Measurements from ENCODE around the gene CCT5. TPM values are rescaled to one million over a fixed set of nuclear protein-coding genes. Genes with fewer than 3 reads are reported as not detected.

CCT5 gene
- total RNA-seq, 1 donor = 359 TPM

DNA sequence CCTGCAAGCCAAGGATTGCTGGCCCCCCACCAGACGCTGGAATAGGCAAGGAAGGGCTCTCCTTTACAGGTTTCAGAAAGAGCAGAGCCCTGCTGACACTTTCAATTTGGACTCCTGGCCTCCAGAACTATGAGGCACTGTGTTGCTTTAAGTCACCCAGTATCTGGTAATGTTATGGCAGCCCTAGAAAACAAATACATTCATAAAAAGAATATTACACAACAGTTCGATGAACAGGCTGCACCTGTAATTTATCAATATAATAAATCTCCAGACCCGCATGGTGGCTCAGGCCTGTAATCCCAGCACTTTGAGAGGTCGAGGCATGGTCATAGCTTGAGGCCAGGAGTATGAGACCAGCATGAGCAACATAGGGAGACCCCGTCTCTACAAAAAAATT lies 50.2 kb downstream of the CCT5 start:
- TF ChIP-seq, protein P1, sequence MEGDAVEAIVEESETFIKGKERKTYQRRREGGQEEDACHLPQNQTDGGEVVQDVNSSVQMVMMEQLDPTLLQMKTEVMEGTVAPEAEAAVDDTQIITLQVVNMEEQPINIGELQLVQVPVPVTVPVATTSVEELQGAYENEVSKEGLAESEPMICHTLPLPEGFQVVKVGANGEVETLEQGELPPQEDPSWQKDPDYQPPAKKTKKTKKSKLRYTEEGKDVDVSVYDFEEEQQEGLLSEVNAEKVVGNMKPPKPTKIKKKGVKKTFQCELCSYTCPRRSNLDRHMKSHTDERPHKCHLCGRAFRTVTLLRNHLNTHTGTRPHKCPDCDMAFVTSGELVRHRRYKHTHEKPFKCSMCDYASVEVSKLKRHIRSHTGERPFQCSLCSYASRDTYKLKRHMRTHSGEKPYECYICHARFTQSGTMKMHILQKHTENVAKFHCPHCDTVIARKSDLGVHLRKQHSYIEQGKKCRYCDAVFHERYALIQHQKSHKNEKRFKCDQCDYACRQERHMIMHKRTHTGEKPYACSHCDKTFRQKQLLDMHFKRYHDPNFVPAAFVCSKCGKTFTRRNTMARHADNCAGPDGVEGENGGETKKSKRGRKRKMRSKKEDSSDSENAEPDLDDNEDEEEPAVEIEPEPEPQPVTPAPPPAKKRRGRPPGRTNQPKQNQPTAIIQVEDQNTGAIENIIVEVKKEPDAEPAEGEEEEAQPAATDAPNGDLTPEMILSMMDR (IDR thresholded peaks at IDR 0.05; ENCODE audit: insufficient read depth, low read length) = no peak
- DNase-seq (ENCODE audit: low read depth) = no peak
- H3K4me3 ChIP-seq (ENCODE audit: low read depth, low read length) = no peak overlapping the region

DNA sequence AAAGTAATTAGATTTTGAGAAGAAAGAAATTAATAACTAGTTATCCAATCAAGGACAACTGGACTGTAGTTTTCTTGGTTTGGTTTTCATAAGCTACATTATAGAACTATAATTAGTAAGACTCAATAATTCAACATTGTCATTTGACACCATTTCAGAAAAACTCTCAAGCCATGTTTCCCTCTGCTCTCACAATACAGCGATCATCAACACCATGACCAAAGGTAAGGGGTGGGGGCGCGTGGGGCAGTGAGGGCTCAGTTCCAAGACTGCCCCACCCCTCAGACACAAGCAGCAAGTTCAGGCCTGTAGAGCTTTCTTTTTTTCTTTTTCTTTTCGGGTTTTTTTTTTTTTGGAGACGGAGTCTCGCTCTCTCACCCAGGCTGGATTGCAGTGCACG lies 51.2 kb downstream of the CCT5 start:
- DNase-seq (ENCODE audit: low read depth) = no peak
- H3K4me3 ChIP-seq (ENCODE audit: low read depth, low read length) = no peak overlapping the region
- TF ChIP-seq, protein P1 (IDR thresholded peaks at IDR 0.05; ENCODE audit: insufficient read depth, low read length) = no peak

DNA sequence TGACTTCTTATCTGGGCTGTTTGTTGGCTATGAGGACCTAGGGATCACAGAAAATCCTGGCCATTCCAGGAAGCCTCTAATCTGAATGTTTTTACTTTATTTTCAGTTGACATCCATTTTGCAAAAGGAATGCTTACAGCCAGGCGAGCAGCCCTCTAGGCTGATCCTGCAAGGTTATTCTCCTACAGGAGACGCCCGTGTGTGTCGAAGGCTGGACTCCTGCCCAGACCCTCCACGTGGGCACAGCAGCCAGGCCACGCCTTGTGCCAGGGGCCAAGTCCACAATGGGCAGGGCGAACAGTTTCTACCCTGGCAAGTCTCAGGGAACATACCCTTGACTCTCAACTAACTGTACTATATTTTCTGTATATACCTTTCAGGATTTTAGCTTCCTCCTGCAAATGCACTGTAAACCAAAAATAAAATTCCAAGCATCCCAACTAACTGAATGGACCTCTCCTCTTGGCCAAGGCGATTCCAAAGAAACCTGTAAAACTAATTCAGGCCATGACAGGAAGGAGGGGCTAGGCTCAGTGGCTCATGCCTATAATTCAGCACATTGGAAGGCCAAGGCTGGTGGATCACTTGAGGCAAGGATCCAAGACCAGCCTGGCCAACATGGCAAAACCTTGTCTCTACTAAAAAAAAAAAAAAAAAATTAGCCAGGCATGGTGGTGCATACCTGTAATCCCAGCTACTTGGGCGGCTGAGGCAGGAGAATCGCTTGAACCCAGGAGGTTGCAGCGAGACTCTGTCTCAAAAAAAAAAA lies 51.9 kb downstream of the CCT5 start:
- DNase-seq (ENCODE audit: low read depth) = no peak
- no peak overlapping the region for H3K4me3 ChIP-seq (ENCODE audit: low read depth, low read length)
- TF ChIP-seq, protein P1 (IDR thresholded peaks at IDR 0.05; ENCODE audit: insufficient read depth, low read length) = no peak

DNA sequence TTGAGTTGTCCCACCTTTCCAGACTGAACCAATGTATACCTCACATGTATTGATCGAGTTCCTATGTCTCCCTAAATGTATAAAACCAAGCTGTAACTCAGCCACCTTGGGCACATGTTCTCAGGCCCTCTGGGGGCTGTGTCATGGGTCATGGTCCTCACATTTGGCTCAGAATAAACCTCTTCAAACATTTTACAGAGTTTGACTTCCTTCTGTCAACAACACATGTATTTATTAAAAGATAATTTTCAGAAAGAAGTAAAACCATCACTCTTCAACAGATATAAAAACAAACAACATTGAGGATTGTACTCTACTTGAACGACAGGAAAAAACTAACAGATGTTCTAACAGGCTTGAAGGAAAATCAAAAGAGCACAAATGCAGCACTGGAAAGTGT lies 53.1 kb downstream of the CCT5 start:
- DNase-seq (ENCODE audit: low read depth) = no peak
- no peak overlapping the region for H3K4me3 ChIP-seq (ENCODE audit: low read depth, low read length)
- TF ChIP-seq, protein P1 (IDR thresholded peaks at IDR 0.05; ENCODE audit: insufficient read depth, low read length) = no peak

DNA sequence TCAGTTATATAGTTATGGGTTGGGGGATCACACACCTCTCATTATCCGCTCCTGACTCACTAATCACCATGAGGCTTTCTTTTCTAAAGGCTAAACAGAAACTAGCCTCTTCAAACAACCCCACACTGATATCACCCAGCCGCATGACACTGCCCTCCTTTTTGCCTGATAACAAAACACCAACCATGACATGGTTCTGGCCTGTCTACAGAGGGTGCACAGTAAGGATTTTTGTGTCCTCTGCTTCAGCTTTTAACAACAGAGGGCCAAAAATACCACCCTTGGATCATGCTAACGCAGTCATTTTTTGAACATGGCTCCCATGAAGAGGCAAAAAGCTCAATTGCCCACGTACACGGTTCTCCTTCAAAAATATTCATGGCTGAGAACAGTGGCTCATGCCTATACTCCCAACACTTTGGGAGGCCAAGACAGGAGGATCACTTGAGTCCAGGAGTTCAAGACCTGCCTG lies 53.7 kb downstream of the CCT5 start:
- no peak for DNase-seq (ENCODE audit: low read depth)
- H3K4me3 ChIP-seq (ENCODE audit: low read depth, low read length) = no peak overlapping the region
- TF ChIP-seq, protein P1 (IDR thresholded peaks at IDR 0.05; ENCODE audit: insufficient read depth, low read length) = no peak

DNA sequence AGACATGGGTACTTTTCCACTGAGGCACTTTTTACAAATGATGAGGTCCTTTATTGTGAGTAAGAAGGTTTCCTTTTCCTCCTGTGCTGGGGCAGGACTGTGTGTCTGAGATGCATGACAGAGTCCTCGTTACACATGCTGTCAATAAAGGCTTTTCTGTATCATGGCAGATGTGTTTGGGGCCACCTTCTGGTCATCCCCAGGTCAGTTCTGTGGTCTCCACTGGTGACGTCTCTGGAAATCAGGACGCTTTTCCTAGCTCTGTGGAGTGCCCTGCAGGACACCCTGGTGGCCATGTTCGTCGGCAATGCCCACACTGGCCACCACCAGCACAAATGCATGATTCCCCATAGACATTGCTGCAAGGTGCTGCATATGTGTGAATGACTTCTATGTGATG lies 54.9 kb downstream of the CCT5 start:
- H3K4me3 ChIP-seq (ENCODE audit: low read depth, low read length) = no peak overlapping the region
- no peak for DNase-seq (ENCODE audit: low read depth)
- TF ChIP-seq, protein P1 (IDR thresholded peaks at IDR 0.05; ENCODE audit: insufficient read depth, low read length) = no peak
